GM18502 (cell line): ENCODE measurements around the gene POLN.
"Not testable (repeated sequence)": the region's sequence is repeated elsewhere in the genome, so short reads cannot be mapped to it uniquely, and the experiment has no call there.

Experiments
- ATAC-seq: cut with Tn5 transposase; IDR thresholded peaks from one replicate; pipeline ENCODE4 v1.9.1; 2021; ENCODE audit warnings: mild to moderate bottlenecking; ENCODE audit not compliant: unreplicated experiment, poor library complexity

POLN gene

GRCh38 chr4:2047031-2047660, 194.8 kb downstream of the POLN start:
- no peak for ATAC-seq

- no peak for ATAC-seq
These were observed 195.6 kb downstream of the POLN start for GRCh38 chr4:2046031-2046961.

- no peak for ATAC-seq
These were observed 196.4 kb downstream of the POLN start for GRCh38 chr4:2045518-2045951.

- no peak for ATAC-seq
These were observed 197.1 kb downstream of the POLN start for GRCh38 chr4:2044542-2045517.

- no peak for ATAC-seq
These were observed 197.8 kb downstream of the POLN start for GRCh38 chr4:2044119-2044485.

GRCh38 chr4:2043396-2044118, 198.4 kb downstream of the POLN start:
- ATAC-seq: no peak

GRCh38 chr4:2042947-2043395, 198.9 kb downstream of the POLN start:
- no peak for ATAC-seq

- ATAC-seq: peak; percentile 50
These were observed 199.5 kb downstream of the POLN start for GRCh38 chr4:2042204-2042946.

GRCh38 chr4:2041239-2042130, 200.4 kb downstream of the POLN start:
- ATAC-seq: peak; percentile 77

GRCh38 chr4:2040391-2041238, 201.3 kb downstream of the POLN start:
- no peak for ATAC-seq

- ATAC-seq: no peak
These were observed 205.1 kb downstream of the POLN start for GRCh38 chr4:2036866-2037265.

- ATAC-seq: no peak
These were observed 205.6 kb downstream of the POLN start for GRCh38 chr4:2036327-2036726.

- not testable (repeated sequence) for ATAC-seq
These were observed 210.8 kb downstream of the POLN start for GRCh38 chr4:2031161-2031560.

- not testable (repeated sequence) for ATAC-seq
These were observed 214.8 kb downstream of the POLN start for GRCh38 chr4:2027120-2027519.

GRCh38 chr4:2025817-2026216, 216.1 kb downstream of the POLN start:
- no peak for ATAC-seq

GRCh38 chr4:2024683-2025082, 217.2 kb downstream of the POLN start:
- ATAC-seq: no peak
